ENCODE data around the gene NWD2.
"Not testable (repeated sequence)": the region's sequence is repeated elsewhere in the genome, so short reads cannot be mapped to it uniquely, and the experiment has no call there.

NWD2 gene

DNA sequence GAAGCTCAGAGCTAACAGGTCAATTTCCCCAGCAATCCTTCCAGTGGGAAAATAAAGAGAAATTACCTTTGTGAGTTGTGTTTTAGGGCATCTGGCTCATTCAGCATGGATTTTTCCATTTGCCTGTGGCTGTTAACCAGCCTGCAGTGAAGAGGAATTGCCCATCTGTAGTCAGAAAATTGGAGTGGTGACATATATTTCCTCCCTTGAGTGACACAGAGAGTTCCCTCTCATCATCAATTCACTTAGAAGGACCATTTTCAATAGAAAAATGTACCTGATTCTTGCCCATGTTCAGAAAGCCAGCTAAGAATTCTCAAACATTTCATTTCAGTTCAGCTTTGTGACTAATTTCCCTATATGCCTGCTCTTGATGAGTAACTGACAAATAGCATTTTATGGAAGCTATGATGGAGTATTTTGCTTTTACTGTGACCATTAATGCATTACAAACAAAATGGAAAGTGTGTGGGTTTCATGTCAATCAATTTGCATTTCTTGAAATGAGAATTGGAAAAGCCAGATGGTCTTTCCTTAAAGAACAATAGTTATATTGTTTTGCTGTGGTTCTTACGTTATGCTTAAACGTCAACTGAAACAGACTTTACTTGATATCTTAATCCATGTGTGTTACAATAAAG is 155.8 kb downstream of the NWD2 start:
- peak; percentile 98 for DNase-seq

DNA sequence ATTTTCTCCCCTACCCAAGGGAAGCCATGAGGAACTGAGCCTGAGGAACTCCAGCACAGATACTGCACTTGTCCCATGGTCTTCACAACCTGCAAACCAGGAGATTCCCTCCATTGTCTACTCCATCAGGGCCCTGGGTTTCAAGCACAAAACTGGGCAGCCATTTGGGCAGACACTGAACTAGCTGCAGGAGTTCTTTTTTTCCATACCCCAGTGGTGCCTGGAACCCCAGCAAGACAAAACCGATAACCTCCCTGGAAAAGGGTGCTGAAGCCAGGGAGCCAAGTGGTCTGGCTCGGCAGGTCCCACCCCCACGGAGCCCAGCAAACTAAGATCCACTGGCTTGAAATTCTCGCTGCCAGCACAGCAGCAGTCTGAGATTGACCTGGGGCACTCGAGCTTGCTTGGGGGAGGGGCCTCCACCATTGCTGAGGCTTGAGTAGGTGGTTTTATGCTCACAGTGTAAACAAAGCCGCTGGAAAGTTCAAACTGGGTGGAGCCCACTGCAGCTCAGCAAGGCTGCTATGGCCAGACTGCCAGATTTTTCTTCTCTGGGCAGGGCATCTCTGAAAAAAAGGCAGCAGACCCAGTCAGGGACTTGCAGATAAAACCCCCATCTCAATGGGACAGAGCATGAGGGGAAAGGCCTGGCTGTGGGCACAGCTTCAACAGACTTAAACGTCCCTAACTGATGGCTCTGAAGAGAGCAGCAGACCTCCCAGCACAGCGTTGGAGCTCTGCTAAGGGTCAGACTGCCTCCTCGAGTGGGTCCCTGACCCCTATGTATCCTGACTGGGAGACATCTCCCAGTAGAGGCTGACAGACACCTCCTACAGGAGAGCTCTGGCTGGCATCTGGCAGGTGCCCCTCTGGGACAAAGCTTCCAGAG is 163.6 kb downstream of the NWD2 start:
- DNase-seq = peak; percentile 25

DNA sequence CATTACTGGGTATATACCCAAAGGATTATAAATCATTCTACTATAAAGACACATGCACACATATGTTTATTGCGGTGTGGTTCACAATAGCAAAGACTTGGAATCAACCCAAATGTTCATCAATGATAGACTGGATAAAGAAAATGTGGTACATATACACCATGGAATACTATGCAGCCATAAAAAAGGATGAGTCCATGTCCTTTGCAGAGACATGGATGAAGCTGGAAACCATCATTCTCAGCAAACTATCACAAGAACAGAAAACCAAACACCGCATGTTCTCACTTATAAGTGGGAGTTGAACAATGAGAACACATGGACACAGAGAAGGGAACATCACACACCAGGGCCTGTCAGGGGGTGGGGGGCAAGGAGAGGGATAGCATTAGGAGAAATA is 169.1 kb downstream of the NWD2 start:
- DNase-seq = not testable (repeated sequence)

DNA sequence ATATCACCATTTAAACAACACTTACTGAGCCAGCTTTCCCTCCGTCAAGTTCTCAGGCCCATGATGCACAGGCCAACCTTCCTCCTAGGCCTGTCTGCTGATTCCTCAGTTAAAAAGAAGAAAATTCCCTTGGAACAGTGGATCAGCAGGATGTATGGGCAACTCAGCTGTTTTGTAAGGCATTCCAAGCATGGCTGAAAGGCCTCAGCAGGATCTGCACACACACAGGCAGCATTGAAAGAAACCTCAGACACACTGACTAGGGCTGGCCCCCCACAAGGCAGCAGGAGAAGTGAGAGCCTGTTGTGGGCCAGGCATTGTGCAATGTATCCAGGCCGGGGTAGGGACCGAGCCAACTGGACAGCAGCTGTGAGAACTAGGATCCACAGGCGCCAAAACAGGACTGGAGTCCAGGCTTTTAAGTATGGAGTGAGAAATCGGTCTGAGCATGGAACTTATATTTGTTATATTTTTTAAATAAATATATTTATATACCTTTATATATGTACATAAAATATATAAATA is 171.4 kb downstream of the NWD2 start:
- no peak for DNase-seq

DNA sequence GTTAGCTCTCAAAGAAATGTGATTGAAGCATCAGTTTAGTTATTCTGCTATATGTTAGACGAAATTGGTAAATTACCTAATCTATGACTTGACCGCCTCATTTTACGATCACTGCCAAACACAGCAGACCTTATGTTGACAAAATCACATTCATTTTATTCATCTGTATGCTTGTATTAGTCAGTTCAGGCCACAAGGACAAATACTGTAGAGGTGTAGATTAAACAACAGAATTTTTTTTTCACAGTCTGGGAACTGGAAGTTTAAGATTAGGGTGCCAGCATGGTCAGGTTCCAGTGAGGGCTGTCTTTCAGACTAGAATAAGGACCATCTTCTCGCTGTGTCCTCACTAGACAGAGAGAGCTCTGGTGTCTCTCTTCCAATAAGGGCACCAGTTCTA is 177.1 kb downstream of the NWD2 start:
- DNase-seq = no peak

DNA sequence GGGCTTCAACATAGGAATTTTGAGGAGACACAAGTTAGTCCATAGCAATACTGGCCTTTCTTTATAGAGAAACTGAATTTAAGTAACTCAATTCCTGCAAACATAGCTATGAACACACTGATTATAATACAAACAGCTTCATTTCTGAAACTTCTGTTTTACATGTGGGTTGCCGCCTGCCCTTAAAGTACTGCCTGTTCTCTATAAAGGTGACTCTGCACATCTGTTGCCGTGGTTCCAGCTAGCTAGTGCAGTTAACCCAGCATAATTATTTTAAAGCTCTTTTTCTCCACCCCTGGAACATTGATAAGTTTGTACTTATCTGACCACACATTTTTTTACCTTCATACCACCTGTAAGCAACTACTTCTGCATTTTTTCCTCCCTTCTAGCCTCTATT is 177.6 kb downstream of the NWD2 start:
- peak; percentile 45 for DNase-seq

DNA sequence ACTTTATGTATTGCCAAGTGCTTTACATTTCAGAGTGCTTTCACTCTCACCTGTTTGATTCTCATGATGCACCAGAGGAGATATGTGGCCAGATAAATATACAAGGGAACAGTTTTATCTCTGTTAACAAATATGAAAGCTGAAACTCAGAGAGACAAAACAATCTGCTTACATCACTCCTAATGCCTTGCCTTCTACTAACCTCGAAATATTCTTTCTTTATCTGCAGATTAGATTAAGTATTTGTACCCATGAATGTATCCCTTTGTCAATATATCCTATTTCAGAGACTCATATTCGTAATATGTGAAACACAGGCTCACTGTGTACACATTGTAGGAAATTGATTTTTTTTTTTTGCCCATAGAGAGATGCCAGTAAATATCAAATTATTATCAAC is 178.1 kb downstream of the NWD2 start:
- no peak for DNase-seq

DNA sequence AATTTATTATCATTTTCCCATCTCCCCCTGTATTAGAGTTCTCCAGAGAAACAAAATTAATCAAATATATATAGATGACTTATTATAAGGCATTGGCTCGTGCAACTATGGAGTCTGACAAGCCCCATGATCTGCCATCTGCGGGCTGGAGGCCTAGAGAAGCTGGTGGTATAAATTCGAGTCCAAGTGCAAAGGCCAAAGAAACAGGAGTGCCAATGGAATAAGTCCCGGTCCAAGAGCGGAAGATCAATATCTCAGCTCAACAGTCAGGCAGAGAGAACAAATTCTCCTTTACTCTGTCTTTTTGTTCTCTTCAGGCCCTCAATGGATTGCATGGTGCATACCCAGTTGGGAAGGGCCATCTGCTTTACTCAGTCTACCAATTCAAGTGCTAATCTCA is 178.8 kb downstream of the NWD2 start:
- no peak for DNase-seq

DNA sequence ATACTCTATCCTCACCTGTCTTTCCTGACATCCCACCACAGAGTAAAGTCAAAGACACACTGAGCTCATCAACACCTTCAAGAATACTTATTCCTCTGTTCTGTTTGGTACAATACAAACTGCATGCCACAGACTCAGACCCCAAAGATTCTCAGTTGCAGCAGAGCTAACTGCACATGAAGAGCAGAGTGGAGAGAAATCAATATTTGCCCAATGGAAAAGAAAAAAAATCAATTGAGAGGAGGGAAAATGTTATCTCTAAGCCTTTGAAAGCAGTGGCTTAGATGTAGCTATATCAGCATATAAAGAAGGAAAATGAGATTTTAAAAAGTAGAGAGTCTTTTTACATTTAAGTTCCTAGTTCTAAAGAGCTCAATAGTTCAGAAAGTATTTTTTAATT is 180.2 kb downstream of the NWD2 start:
- no peak for DNase-seq

DNA sequence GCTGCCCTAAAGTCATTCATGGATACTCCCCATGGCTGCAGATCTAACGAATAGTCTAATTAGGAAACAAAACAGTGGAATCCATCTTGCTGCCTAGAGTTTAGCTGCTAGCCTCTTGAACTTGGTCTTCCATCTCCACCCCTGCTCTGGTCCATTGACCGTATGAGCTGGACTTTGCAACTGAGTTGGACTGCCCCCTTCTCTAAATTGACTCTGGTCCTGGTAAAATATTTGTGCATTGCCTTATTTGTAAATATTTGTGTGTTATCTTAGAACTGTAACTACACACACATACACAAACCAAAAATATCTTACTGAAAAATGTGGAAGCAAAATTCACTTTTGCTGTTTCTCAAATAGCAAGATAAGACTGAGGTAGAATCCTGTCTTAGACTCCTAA is 181.3 kb downstream of the NWD2 start:
- no peak for DNase-seq

DNA sequence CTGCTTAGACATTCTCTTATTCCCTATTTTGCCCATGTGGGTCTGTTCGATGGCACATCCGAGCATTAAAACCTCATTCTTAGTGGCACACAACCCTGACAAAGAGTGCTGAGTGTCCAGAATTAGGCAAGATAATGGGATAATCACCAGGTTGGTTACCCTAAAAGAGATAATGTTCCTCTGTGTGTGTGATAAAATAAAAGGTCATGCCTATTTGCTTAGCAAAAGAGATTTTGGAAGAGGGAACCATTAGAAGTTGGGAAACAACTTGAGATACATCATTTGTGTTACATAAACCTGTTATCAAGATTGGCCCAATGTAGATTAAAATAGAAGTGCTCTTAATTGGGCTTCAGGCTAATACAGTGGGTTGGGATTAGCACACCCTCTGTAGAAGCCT is 182.7 kb downstream of the NWD2 start:
- DNase-seq = no peak

DNA sequence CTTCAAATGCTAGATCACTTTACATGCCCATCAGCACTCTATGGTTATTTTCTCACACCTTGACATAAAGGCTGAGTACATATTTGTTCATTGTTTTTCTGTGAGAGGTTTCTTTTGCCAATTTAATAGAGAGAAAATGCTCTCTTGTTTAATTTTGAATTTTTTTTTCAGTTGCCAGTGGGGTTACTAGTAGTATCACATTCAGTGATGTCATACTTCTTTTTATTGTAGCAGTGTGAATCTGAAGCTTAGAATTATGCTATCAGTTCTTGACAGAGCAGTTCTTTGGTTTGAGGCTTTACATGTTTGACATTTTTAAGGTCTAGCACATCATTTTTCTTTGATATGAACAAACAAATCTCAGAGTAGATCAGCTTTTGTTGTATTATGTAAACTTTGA is 185.4 kb downstream of the NWD2 start:
- no peak for DNase-seq

DNA sequence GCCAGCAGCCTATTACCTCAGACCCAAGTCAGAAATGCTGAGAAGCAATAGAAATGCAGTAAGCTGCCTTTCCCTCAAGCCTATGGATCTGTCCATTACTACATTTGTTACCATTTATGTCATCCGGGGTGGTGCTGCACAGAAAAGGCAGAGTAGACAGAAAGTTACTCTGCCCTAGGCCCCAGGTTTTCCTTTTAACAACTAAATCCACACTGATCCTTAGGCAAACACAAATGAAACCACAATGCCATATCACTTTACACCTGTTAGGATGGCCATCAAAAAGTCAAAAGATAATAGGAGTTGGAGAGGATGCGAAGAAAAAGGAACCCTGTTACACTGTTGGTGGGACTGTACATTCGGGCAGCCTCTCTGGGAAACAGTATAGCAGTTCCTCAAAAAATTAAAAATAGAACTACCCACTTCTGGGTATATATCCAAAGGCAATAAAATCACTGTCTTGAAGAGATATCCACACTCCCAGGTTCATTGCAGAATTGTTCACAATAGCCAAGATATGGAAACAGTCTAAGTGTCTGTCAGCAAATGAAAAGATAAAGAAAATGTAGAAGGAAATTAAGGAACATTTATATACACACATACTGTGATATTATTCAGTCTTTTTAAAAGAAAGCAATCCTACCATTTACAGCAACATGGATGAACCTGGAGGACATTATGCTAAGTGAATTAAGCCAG is 186.3 kb downstream of the NWD2 start:
- peak; percentile 61 for DNase-seq

DNA sequence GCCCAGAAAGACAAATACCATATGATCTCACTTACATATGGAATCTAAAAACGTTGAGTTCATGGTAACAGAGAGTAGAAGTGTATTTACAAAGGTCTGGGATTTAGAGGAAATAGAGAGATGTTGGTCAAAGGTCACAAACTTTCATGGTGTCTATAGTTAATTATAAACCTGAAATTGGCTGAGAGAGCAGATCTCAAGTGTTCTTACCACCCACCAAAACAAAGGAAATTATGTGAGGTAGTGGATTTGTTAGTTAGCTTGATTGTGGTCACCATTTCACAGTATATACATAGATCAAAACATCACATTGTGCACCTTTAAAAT is 186.8 kb downstream of the NWD2 start:
- DNase-seq = peak; percentile 79

DNA sequence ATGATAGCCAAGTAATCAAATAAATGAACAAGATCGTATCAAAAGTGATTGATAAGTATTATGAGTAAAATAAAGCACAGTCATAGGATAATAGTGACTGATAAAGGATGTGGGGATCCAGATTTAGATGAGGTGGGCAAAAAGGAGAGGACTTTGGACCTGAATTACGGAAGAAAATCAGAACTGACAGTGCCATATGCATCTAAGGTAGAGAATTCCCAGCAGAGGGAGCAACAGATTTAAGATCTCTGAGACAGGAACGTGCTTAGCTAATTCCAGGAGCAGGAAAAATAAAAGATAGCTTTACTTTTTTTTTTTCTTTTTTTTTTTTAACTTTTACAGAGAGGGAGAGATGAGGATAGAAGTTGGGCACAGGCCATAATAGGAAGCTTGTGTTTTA is 189.9 kb downstream of the NWD2 start:
- no peak for DNase-seq

DNA sequence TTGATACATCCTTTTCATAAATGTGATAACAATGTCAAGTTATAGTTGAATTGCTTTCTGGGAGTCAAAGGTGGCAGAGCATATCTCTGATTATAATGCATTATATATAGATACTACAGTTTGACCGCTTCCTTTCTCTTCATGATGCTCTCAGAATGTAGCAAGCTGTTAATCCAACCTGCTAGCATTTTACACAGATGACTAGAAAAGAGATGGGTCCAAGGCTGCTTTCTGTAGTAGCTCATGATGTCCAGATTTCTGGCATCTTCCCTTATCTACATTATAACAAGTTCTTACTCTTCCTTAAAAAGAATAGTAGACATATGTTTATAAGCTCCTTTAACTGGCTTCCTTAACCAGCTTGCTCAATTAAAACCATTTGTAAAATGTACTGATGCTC is 192.0 kb downstream of the NWD2 start:
- DNase-seq = no peak

DNA sequence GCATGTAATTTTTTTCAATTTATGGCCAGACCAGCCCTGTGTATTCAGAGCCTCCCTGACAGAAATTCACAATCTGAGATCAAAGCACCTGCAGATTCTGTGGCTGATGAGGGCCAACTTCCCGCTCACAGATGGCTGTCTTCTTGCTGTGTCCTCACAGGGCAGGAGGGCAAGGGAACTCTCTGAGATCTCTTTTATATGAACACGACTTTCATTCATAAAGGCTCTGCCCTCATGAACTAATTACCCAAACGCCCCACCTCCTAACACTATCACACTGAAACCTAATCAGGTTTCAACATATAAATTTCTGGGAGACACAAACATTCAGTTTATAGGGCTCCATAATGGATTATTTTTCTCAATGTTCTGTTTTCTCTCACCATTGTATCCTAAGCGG is 192.6 kb downstream of the NWD2 start:
- no peak for DNase-seq

DNA sequence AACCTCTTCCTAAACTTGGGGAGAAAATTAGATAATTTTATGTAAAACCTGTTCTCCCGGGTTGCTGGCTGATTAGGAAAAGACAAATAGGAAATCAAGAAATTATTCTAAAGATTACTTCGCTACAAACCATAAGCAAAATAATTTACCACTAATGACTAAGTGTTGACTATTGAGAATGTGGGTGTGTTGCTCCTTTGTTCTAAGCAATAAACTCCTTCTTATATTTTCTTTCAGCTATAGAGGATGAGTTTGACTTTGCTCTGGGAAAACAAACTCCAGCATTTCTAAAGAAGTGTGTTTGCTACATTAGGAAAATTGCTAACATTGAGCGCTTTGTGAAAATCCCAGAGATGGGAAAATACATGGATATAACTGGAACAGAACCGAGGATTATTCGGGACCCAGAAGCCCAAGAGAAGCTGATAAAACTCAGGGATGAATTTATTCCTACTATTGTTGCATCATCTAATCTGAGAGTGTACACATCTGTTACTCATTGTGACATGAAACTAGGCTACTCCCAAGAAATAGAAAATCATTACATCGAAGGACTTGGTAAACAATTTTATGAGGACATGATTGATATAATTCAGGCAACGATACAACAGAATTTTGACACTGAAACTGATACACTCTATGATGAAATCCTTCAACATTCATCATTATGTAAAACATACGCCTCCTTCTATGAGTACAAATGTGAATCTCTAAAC is 194.2 kb downstream of the NWD2 start:
- DNase-seq = no peak

DNA sequence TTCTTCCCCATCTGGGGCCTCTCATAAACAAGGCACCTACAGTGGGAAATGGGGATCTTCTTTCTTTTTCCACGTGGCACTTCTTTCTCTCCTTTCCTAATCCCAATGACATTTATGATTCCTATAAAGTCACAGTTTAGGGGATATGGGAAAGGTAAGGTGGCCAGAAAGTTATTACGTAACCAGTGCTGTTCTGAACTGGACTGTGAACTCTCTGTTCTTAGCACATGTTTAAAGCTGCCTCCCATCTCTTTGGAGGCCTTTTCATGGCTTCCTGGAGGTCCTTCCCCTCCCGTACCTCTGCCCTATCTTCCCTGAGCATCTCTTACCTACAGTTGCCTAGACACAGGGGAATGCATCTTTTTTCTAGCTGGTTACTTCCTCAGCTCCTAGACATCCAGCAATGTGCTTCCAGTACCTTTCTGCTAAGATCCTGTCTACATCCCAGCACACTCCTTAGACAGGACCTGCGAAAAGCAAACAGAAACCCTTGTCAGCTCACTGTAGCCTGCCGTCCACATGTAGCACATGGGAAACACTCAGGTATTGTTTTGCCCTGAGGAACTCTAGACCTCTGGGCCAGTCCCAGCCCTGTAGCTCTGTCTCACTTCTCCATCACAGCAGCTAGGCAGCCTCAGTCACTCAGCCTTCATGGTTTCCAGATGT is 195.4 kb downstream of the NWD2 start:
- no peak for DNase-seq

DNA sequence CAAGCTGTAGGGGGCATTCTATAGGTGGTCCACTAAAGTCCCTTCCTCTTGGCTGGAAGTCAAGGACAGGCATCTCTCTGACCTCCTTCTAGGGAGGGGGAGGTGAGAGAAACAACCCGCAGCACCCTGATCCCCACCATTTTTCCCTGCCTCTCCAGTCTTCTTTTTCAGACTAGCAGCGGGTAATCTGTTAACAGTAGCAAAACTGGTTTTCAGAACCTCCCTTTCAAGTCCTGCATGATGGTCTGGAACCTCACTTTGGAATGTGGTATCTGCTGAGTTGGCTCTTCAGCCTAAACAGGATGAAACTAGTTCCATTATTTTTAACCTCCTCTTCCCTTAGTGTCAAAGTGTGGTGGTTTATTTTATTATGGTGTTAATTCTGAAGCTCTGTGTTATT is 196.0 kb downstream of the NWD2 start:
- no peak for DNase-seq

DNA sequence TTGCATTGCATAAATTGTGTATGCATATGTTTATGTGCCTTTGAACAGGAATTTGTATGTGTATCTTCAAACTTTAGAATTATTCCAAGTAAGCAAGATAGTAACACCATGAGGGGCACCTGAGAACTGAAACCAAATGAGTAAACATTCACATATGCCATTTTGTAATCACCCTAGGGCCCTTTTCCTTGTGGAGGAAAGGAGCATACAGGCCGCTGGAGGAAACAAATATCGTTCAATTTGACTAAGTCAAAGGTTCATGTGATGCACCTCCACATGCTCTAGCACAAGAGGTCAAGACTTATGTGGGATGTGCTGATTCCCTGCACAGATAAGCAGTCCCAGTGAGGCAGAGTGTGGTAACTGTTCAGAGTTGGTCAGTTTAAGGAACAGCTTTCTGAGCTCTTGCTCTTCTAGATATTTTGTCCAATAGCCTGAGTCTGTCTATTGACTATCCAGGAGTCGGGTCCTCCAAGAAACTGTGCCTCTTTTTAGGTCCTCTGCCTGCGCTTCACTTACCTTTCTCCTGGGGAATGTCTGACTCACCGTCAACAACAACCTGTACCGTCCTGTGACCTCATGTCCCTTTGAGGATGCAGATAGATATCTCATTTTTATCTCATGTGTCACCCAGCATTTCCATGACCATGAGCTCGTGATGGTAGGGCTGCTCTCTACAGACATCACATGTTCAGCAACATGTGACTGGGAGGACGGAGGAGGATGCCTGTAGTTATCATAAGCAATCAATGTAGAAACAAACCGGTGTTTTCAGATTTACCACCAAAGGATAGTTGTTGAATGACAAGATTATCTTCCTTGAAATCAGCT is 196.9 kb downstream of the NWD2 start:
- no peak for DNase-seq

DNA sequence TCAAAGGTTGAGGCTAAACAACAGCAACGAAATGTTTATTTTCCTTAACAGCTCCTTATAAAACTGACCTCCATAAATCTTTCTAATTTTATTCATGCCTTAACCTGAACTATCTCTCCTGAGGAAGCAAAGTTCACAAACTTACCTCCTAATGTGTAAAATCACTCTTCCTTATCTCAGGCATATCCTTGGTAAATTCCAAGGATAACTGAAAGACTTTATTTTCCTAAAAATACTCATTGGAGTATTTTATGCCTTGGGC is 197.4 kb downstream of the NWD2 start:
- DNase-seq = no peak

All from NCI-H526 treated with DMSO at 0.1 percent for 48 hours (cell line).